HCT116 (cell line): ENCODE data around the gene NUTM2G.

Experiments
- CEBPB ChIP-seq: IDR thresholded peaks from 2 replicates; pipeline ENCODE4 v1.6.1; 2012; ENCODE audit warnings: low read depth
- CTCF ChIP-seq, 3 experiments: fragments of 200-600 bp in 1 of 3; sonication (generic) in 1 of 3; IDR thresholded peaks in 2 of 3; conservative IDR thresholded peaks in 1 of 3; 2 replicates each; pipeline ENCODE4 v1.5.1; 2012 to 2017; ENCODE audit warnings: low read depth in 2 of 3, low read length in 2 of 3, antibody characterized with exemption in 1 of 3, borderline replicate concordance in 1 of 3, control low read depth in 1 of 3, mild to moderate bottlenecking in 1 of 3, mixed read lengths in 1 of 3, mixed run types in 1 of 3, moderate library complexity in 1 of 3; ENCODE audit not compliant: insufficient read depth in 1 of 3
- EZH2 ChIP-seq: fragments of 200-600 bp; sonication (generic); IDR thresholded peaks from 2 replicates; pipeline ENCODE4 v1.6.1; 2017; ENCODE audit warnings: antibody characterized with exemption, mixed run types
- EZH2phosphoT487 ChIP-seq: fragments of 200-600 bp; IDR thresholded peaks from 2 replicates; pipeline ENCODE4 v1.6.1; 2018; ENCODE audit warnings: antibody characterized with exemption, borderline replicate concordance
- FOSL1 ChIP-seq: IDR thresholded peaks from 2 replicates; pipeline ENCODE4 v1.6.1; 2012; ENCODE audit warnings: low read depth
- JUND ChIP-seq: IDR thresholded peaks from 2 replicates; pipeline ENCODE4 v1.6.1; 2012
- POLR2A ChIP-seq: IDR thresholded peaks from 2 replicates; pipeline ENCODE4 v1.7.0; 2011; ENCODE audit warnings: borderline replicate concordance; ENCODE audit not compliant: insufficient read depth, insufficient read length; ENCODE audit errors: extremely low read depth
- POLR2AphosphoS5 ChIP-seq: IDR thresholded peaks from 2 replicates; pipeline ENCODE4 v1.6.1; 2011; ENCODE audit warnings: mild to moderate bottlenecking, low read depth, low read length, moderate library complexity
- ZNF274 ChIP-seq: fragments of 200-500 bp; sonication (Bioruptor generic); IDR thresholded peaks from 2 replicates; pipeline ENCODE4 v1.6.1; 2014; ENCODE audit warnings: mild to moderate bottlenecking, low read depth, low read length, inconsistent platforms

GRCh38 chr9:96888591-96888990 lies 40.1 kb upstream of the NUTM2G start:
- TF ChIP-seq CTCF (IDR thresholded peaks at IDR 0.05 in 2 of 3, conservative IDR thresholded peaks at IDR 0.05 in 1 of 3; ENCODE audit: borderline replicate concordance in 1 of 3, insufficient read depth in 1 of 3, low read depth in 2 of 3, low read length in 2 of 3) (no peak), POLR2AphosphoS5 (no peak), POLR2A (no peak), JUND (no peak), EZH2phosphoT487 (no peak), CEBPB (no peak), FOSL1 (no peak), EZH2 (no peak), ZNF274 (no peak)
